Measurements from ENCODE around the gene SH3RF3.

Gene SH3RF3

GRCh38 chr2:109217362-109218086, 88.5 kb downstream of the SH3RF3 start:
- H3K27me3 ChIP-seq (ENCODE audit: control insufficient read depth in 3 of 3, insufficient read depth in 3 of 3, low read depth in 1 of 3, low read length in 3 of 3): no peaks in the 10 kb centered on the region
- no peak overlapping the region for H3K23ac ChIP-seq (ENCODE audit: low read depth, low read length, poor library complexity)
- H2BK15ac ChIP-seq (ENCODE audit: low read length): no peak overlapping the region
- H3K79me1 ChIP-seq (ENCODE audit: low read depth, low read length): no peaks in the 10 kb centered on the region
- whole genome bisulfite sequencing, 2 donors (ENCODE audit: extremely low coverage in 2 of 2, insufficient read length in 2 of 2, insufficient replicate concordance in 1 of 2): no CpG with 5 or more reads among the region's 12 CpGs
- no peak overlapping the region for H2BK120ac ChIP-seq (ENCODE audit: low read depth, low read length)
- no peak overlapping the region for H4K91ac ChIP-seq (ENCODE audit: low read depth, low read length, poor library complexity)
- H2BK5ac ChIP-seq (ENCODE audit: low read length): no peak overlapping the region
- H2BK12ac ChIP-seq (ENCODE audit: low read length): no peak overlapping the region
- DNase-seq (ENCODE audit: low spot score): no peak
- H3K9me3 ChIP-seq (replicated peaks in 1 of 2; ENCODE audit: control insufficient read depth in 2 of 2, insufficient read depth in 1 of 2, low read depth in 1 of 2, low read length in 2 of 2): peaks cover 0 to 1% of the 10 kb centered on the region in 2 donors
- H3K9ac ChIP-seq (ENCODE audit: low read depth, low read length, poor library complexity): no peak overlapping the region
- no peak overlapping the region for H3K4me2 ChIP-seq (ENCODE audit: insufficient read depth, low read length, poor library complexity, severe bottlenecking)
- no peak overlapping the region for H4K8ac ChIP-seq (ENCODE audit: low read depth, low read length)
- H3K4me1 ChIP-seq (ENCODE audit: control insufficient read depth in 2 of 2, insufficient read depth in 1 of 2, low read depth in 1 of 2, low read length in 2 of 2): no peaks in the 10 kb centered on the region
- H3K14ac ChIP-seq (ENCODE audit: low read length): no peak overlapping the region
- H3K27ac ChIP-seq (replicated peaks; ENCODE audit: low read length): no peak overlapping the region
- H2AFZ ChIP-seq (ENCODE audit: low read length): no peak overlapping the region
- H3K4me3 ChIP-seq (ENCODE audit: low read length in 2 of 2): no peak overlapping the region
- no peak overlapping the region for H3K18ac ChIP-seq (ENCODE audit: low read length)
- no peak overlapping the region for H2AK5ac ChIP-seq (ENCODE audit: low read depth, low read length)
- H3K36me3 ChIP-seq (replicated peaks in 1 of 2; ENCODE audit: control insufficient read depth in 2 of 2, insufficient read depth in 2 of 2, low read length in 2 of 2): no peaks in the 10 kb centered on the region
- H3K4ac ChIP-seq (ENCODE audit: low read length): no peak overlapping the region

- no peak overlapping the region for H2AK5ac ChIP-seq (ENCODE audit: low read depth, low read length)
- H2BK120ac ChIP-seq (ENCODE audit: low read depth, low read length): no peak overlapping the region
- WGBS, 2 donors (ENCODE audit: extremely low coverage in 2 of 2, insufficient read length in 2 of 2, insufficient replicate concordance in 1 of 2): no CpG with 5 or more reads among the region's 6 CpGs
- H3K4ac ChIP-seq (ENCODE audit: low read length): no peak overlapping the region
- no peaks in the 10 kb centered on the region for H3K4me1 ChIP-seq (ENCODE audit: control insufficient read depth in 2 of 2, insufficient read depth in 1 of 2, low read depth in 1 of 2, low read length in 2 of 2)
- H2AFZ ChIP-seq (ENCODE audit: low read length): no peak overlapping the region
- H2BK12ac ChIP-seq (ENCODE audit: low read length): no peak overlapping the region
- H2BK5ac ChIP-seq (ENCODE audit: low read length): no peak overlapping the region
- no peak overlapping the region for H3K18ac ChIP-seq (ENCODE audit: low read length)
- no peak overlapping the region for H4K91ac ChIP-seq (ENCODE audit: low read depth, low read length, poor library complexity)
- H4K8ac ChIP-seq (ENCODE audit: low read depth, low read length): no peak overlapping the region
- no peaks in the 10 kb centered on the region for H3K36me3 ChIP-seq (replicated peaks in 1 of 2; ENCODE audit: control insufficient read depth in 2 of 2, insufficient read depth in 2 of 2, low read length in 2 of 2)
- H3K9ac ChIP-seq (ENCODE audit: low read depth, low read length, poor library complexity): no peak overlapping the region
- no peak overlapping the region for H3K14ac ChIP-seq (ENCODE audit: low read length)
- H3K27ac ChIP-seq (replicated peaks; ENCODE audit: low read length): no peak overlapping the region
- H3K27me3 ChIP-seq (ENCODE audit: control insufficient read depth in 3 of 3, insufficient read depth in 3 of 3, low read depth in 1 of 3, low read length in 3 of 3): no peaks in the 10 kb centered on the region
- no peak overlapping the region for H3K23ac ChIP-seq (ENCODE audit: low read depth, low read length, poor library complexity)
- no peak overlapping the region for H2BK15ac ChIP-seq (ENCODE audit: low read length)
- H3K4me2 ChIP-seq (ENCODE audit: insufficient read depth, low read length, poor library complexity, severe bottlenecking): no peak overlapping the region
- H3K4me3 ChIP-seq (ENCODE audit: low read length in 2 of 2): no peak overlapping the region
- H3K9me3 ChIP-seq (replicated peaks in 1 of 2; ENCODE audit: control insufficient read depth in 2 of 2, insufficient read depth in 1 of 2, low read depth in 1 of 2, low read length in 2 of 2): peaks cover 0 to 1% of the 10 kb centered on the region in 2 donors
- no peak for DNase-seq (ENCODE audit: low spot score)
- H3K79me1 ChIP-seq (ENCODE audit: low read depth, low read length): no peaks in the 10 kb centered on the region
Measured at GRCh38 chr2:109218087-109218791, 89.2 kb downstream of the SH3RF3 start.

- Histone ChIP-seq H4K8ac (ENCODE audit: low read depth, low read length) (no peak overlapping the region), H3K4me3 (ENCODE audit: low read length in 2 of 2) (no peak overlapping the region), H3K36me3 (replicated peaks in 1 of 2; ENCODE audit: control insufficient read depth in 2 of 2, insufficient read depth in 2 of 2, low read length in 2 of 2) (no peaks in the 10 kb centered on the region), H3K18ac (ENCODE audit: low read length) (no peak overlapping the region), H3K23ac (ENCODE audit: low read depth, low read length, poor library complexity) (no peak overlapping the region), H3K9ac (ENCODE audit: low read depth, low read length, poor library complexity) (no peak overlapping the region), H3K9me3 (replicated peaks in 1 of 2; ENCODE audit: control insufficient read depth in 2 of 2, insufficient read depth in 1 of 2, low read depth in 1 of 2, low read length in 2 of 2) (peaks cover 0 to 1% of the 10 kb centered on the region in 2 donors), H3K79me1 (ENCODE audit: low read depth, low read length) (no peaks in the 10 kb centered on the region), H2BK15ac (ENCODE audit: low read length) (no peak overlapping the region), H2AFZ (ENCODE audit: low read length) (no peak overlapping the region), H2AK5ac (ENCODE audit: low read depth, low read length) (no peak overlapping the region), H2BK5ac (ENCODE audit: low read length) (no peak overlapping the region), H4K91ac (ENCODE audit: low read depth, low read length, poor library complexity) (no peak overlapping the region), H3K27me3 (ENCODE audit: control insufficient read depth in 3 of 3, insufficient read depth in 3 of 3, low read depth in 1 of 3, low read length in 3 of 3) (no peaks in the 10 kb centered on the region), H3K4me1 (ENCODE audit: control insufficient read depth in 2 of 2, insufficient read depth in 1 of 2, low read depth in 1 of 2, low read length in 2 of 2) (no peaks in the 10 kb centered on the region), H2BK120ac (ENCODE audit: low read depth, low read length) (no peak overlapping the region), H3K4ac (ENCODE audit: low read length) (no peak overlapping the region), H3K4me2 (ENCODE audit: insufficient read depth, low read length, poor library complexity, severe bottlenecking) (no peak overlapping the region), H3K14ac (ENCODE audit: low read length) (no peak overlapping the region), H3K27ac (replicated peaks; ENCODE audit: low read length) (no peak overlapping the region), H2BK12ac (ENCODE audit: low read length) (no peak overlapping the region)
- no CpG with 5 or more reads among the region's 1 CpG for WGBS, 2 donors (ENCODE audit: extremely low coverage in 2 of 2, insufficient read length in 2 of 2, insufficient replicate concordance in 1 of 2)
- DNase-seq (ENCODE audit: low spot score): no peak
Measured at GRCh38 chr2:109218792-109219126, 89.8 kb downstream of the SH3RF3 start.

GRCh38 chr2:109220860-109221259, 91.9 kb downstream of the SH3RF3 start:
- no peak overlapping the region for H3K9ac ChIP-seq (ENCODE audit: low read depth, low read length, poor library complexity)
- no peak overlapping the region for H3K4ac ChIP-seq (ENCODE audit: low read length)
- H4K8ac ChIP-seq (ENCODE audit: low read depth, low read length): no peak overlapping the region
- no peaks in the 10 kb centered on the region for H3K79me1 ChIP-seq (ENCODE audit: low read depth, low read length)
- H3K27me3 ChIP-seq (ENCODE audit: control insufficient read depth in 3 of 3, insufficient read depth in 3 of 3, low read depth in 1 of 3, low read length in 3 of 3): no peaks in the 10 kb centered on the region
- H3K23ac ChIP-seq (ENCODE audit: low read depth, low read length, poor library complexity): no peak overlapping the region
- H4K91ac ChIP-seq (ENCODE audit: low read depth, low read length, poor library complexity): no peak overlapping the region
- no peak overlapping the region for H2AFZ ChIP-seq (ENCODE audit: low read length)
- H3K4me1 ChIP-seq (ENCODE audit: control insufficient read depth in 2 of 2, insufficient read depth in 1 of 2, low read depth in 1 of 2, low read length in 2 of 2): no peaks in the 10 kb centered on the region
- H3K18ac ChIP-seq (ENCODE audit: low read length): no peak overlapping the region
- no peak overlapping the region for H2BK120ac ChIP-seq (ENCODE audit: low read depth, low read length)
- no peak overlapping the region for H2AK5ac ChIP-seq (ENCODE audit: low read depth, low read length)
- H3K9me3 ChIP-seq (replicated peaks in 1 of 2; ENCODE audit: control insufficient read depth in 2 of 2, insufficient read depth in 1 of 2, low read depth in 1 of 2, low read length in 2 of 2): peaks cover 0 to 1% of the 10 kb centered on the region in 2 donors
- H3K36me3 ChIP-seq (replicated peaks in 1 of 2; ENCODE audit: control insufficient read depth in 2 of 2, insufficient read depth in 2 of 2, low read length in 2 of 2): no peaks in the 10 kb centered on the region
- no peak overlapping the region for H3K27ac ChIP-seq (replicated peaks; ENCODE audit: low read length)
- no peak overlapping the region for H3K14ac ChIP-seq (ENCODE audit: low read length)
- H3K4me3 ChIP-seq (ENCODE audit: low read length in 2 of 2): no peak overlapping the region
- no CpG with 5 or more reads among the region's 2 CpGs for WGBS, 2 donors (ENCODE audit: extremely low coverage in 2 of 2, insufficient read length in 2 of 2, insufficient replicate concordance in 1 of 2)
- no peak for DNase-seq (ENCODE audit: low spot score)
- no peak overlapping the region for H2BK15ac ChIP-seq (ENCODE audit: low read length)
- H2BK5ac ChIP-seq (ENCODE audit: low read length): no peak overlapping the region
- H2BK12ac ChIP-seq (ENCODE audit: low read length): no peak overlapping the region
- no peak overlapping the region for H3K4me2 ChIP-seq (ENCODE audit: insufficient read depth, low read length, poor library complexity, severe bottlenecking)
